ENCODE data around the gene TBP. TPM values are rescaled to one million over a fixed set of nuclear protein-coding genes. Genes with fewer than 3 reads are reported as not detected.

The TBP gene
- total RNA-seq, 1 donor from 2014 or later: 21.6 TPM

DNA sequence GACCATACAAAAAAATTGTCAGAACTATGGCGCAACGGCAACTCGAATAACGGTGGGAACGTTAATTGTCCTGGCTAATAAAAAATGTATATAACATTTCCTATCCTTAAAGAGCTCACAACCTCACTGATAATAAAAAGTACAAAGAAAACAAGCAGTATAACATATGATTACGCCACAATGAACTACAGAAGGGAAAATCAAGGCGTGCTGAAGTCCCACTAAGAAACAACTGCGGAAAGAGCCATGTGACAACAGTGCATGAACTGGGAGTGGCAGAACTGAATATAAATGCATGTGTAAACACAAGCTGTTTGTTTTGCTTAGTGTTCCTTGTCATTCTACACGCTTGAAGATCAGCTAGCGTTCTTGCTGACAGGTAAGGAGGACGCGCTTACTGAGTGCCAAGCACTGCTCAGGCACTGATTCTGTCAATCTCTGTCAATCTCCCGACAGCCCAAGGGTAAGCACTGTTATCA is 596 bp upstream of the TBP start:
- no peaks in the 10 kb centered on the region for H3K27me3 Mint-ChIP-seq
- ChIA-PET POLR2A (interaction anchor here (0.7 to 3.6 kb wide), 8 partner anchors 14 to 1341 kb away, joined by 3 to 40 read pairs (median 6); partner anchors contain the start of genes C6orf120, DYNLT2, ERMARD and PDCD2), CTCF (interaction anchor here (1.6 kb wide), 1 partner anchor 31 kb away, joined by 10 read pairs; the partner anchor contains the start of gene PDCD2)
- DNase-seq (no peak), ATAC-seq (ENCODE audit: low read depth) (peak; percentile 66)
- intact Hi-C loops (cut with micrococcal nuclease): loop anchor here (1.0 to 5.0 kb wide), 8 partner anchors 15 to 851 kb away; partner anchors contain the start of genes C6orf120, DLL1, DYNLT2 and ERMARD
- peaks cover 38% of the 10 kb centered on the region for H3K36me3 Mint-ChIP-seq (ENCODE audit: low read depth)
- H3K4me3 Mint-ChIP-seq: no peak overlapping the region
- no peaks in the 10 kb centered on the region for H3K9me3 Mint-ChIP-seq
- no peak overlapping the region for H3K27ac Mint-ChIP-seq
- H3K4me1 Mint-ChIP-seq: peaks cover 29% of the 10 kb centered on the region
- TF ChIP-seq CTCF (IDR thresholded peaks at IDR 0.05): no peak

GRCh38 chr6:170554796-170555137 is 598 bp downstream of the TBP start:
- H3K27ac Mint-ChIP-seq: no peak overlapping the region
- H3K27me3 Mint-ChIP-seq: no peaks in the 10 kb centered on the region
- H3K9me3 Mint-ChIP-seq: no peaks in the 10 kb centered on the region
- TF ChIP-seq CTCF (IDR thresholded peaks at IDR 0.05): no peak
- H3K4me3 Mint-ChIP-seq: no peak overlapping the region
- peaks cover 38% of the 10 kb centered on the region for H3K36me3 Mint-ChIP-seq (ENCODE audit: low read depth)
- H3K4me1 Mint-ChIP-seq: peaks cover 21% of the 10 kb centered on the region
- ChIA-PET CTCF (no interaction called here), POLR2A (no interaction called here)
- ATAC-seq (ENCODE audit: low read depth) (no peak), DNase-seq (no peak)
- intact Hi-C loops (cut with micrococcal nuclease): loop anchor here (1.0 to 5.0 kb wide), 8 partner anchors 14 to 852 kb away; partner anchors contain the start of genes C6orf120, DLL1, DYNLT2 and ERMARD

GRCh38 chr6:170555305-170555704 is 1.1 kb downstream of the TBP start:
- Mint-ChIP-seq H3K4me3 (no peak overlapping the region), H3K27ac (no peak overlapping the region), H3K9me3 (no peaks in the 10 kb centered on the region), H3K27me3 (no peaks in the 10 kb centered on the region), H3K36me3 (ENCODE audit: low read depth) (peaks cover 39% of the 10 kb centered on the region), H3K4me1 (peaks cover 16% of the 10 kb centered on the region)
- ChIA-PET POLR2A (interaction anchor here (1.2 kb wide), 1 partner anchor 803 kb away, joined by 3 read pairs; no protein-coding TSS in a partner anchor), CTCF (no interaction called here)
- ATAC-seq (ENCODE audit: low read depth) (no peak), DNase-seq (no peak)
- intact Hi-C loops (cut with micrococcal nuclease): loop anchor here (2.0 kb wide), 1 partner anchor 13 kb away; no protein-coding TSS in a partner anchor
- no peak for TF ChIP-seq CTCF (IDR thresholded peaks at IDR 0.05)

GRCh38 chr6:170561555-170561954 is 7.4 kb downstream of the TBP start:
- POLR2A ChIA-PET: no interaction called here
- Mint-ChIP-seq H3K27ac (no peak overlapping the region), H3K27me3 (no peaks in the 10 kb centered on the region), H3K4me3 (no peak overlapping the region), H3K9me3 (no peaks in the 10 kb centered on the region), H3K36me3 (ENCODE audit: low read depth) (peaks cover 75% of the 10 kb centered on the region), H3K4me1 (peaks cover 5% of the 10 kb centered on the region)
- TF ChIP-seq CTCF (IDR thresholded peaks at IDR 0.05): no peak
- no peak for ATAC-seq (ENCODE audit: low read depth)
- no peak for DNase-seq
- intact Hi-C loops (cut with micrococcal nuclease): no loop called here
- CTCF ChIA-PET: no interaction called here

DNA sequence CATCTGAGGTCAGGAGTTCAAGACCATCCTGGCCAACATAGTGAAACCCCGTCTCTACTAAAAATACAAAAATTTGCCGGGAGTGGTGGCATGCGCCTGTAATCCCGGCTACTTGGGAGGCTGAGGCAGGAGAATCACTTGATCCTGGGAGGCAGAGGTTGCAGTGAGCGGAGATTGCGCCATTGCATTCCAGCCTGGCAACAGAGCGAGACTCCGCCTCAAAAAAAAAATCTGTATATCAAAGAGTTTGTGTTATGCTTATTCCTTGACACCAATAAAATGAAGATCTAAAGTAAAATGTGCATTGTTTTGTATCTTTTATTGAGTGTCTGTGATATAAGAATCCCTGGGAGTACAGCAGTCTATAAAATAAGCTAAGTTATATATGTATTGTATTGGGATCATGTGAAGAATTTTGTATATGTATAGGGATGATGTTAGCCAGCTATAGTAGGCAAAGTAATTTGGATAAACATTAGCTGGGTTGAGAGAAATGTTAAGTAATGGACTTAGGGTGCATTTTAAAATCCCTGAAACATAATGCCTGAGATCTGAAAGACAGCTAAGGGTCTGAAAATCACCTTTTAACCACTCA is 10.9 kb downstream of the TBP start:
- intact Hi-C loops (cut with micrococcal nuclease): no loop called here
- Mint-ChIP-seq H3K4me3 (no peak overlapping the region), H3K27me3 (no peaks in the 10 kb centered on the region), H3K9me3 (no peaks in the 10 kb centered on the region), H3K4me1 (no peaks in the 10 kb centered on the region), H3K27ac (no peak overlapping the region), H3K36me3 (ENCODE audit: low read depth) (peaks cover 80% of the 10 kb centered on the region)
- ATAC-seq (ENCODE audit: low read depth) (no peak), DNase-seq (no peak)
- ChIA-PET POLR2A (no interaction called here), CTCF (no interaction called here)
- no peak for TF ChIP-seq CTCF (IDR thresholded peaks at IDR 0.05)

All from activated B cell treated with CpG ODN at 0.5 μM for 24 hours (primary cell).